CD14-positive monocyte (primary cell): Measurements from ENCODE around the gene CEP250. TPM values are rescaled to one million over a fixed set of nuclear protein-coding genes. Genes with fewer than 3 reads are reported as not detected.

Source experiments
- DNase-seq, 3 donors: peaks; one replicate each; pipeline ENCODE4 v3.0.0-alpha.2; 2011 to 2022
- H2AFZ ChIP-seq: 2 replicates; pipeline ENCODE4 v1.6.0; 2012; ENCODE audit warnings: mild to moderate bottlenecking, low read depth, low read length, inconsistent platforms; ENCODE audit not compliant: insufficient read depth, poor library complexity, severe bottlenecking
- H3K27ac ChIP-seq, 2 donors: 1 replicate in 1 of 2; 2 replicates in 1 of 2; pipeline ENCODE4 v1.5.1; 2012 to 2013; ENCODE audit warnings: low read length in 2 of 2, control low read depth in 1 of 2, inconsistent platforms in 1 of 2, low read depth in 1 of 2, mild to moderate bottlenecking in 1 of 2
- H3K27me3 ChIP-seq, 2 donors: one replicate each; pipeline versions ENCODE4 v1.6.0 to v1.6.1; 2011 to 2013; ENCODE audit warnings: low read length in 2 of 2; ENCODE audit not compliant: control insufficient read depth in 2 of 2, insufficient read depth in 2 of 2
- H3K36me3 ChIP-seq, 2 donors: replicated peaks in 1 of 2; 1 replicate in 1 of 2; 2 replicates in 1 of 2; pipeline versions ENCODE4 v1.5.1 to v1.6.1; 2012 to 2013; ENCODE audit warnings: low read length in 2 of 2, control low read depth in 1 of 2, inconsistent platforms in 1 of 2, mild to moderate bottlenecking in 1 of 2; ENCODE audit not compliant: insufficient read depth in 2 of 2, control insufficient read depth in 1 of 2
- H3K4me1 ChIP-seq, 2 donors: 1 replicate in 1 of 2; 2 replicates in 1 of 2; pipeline versions ENCODE4 v1.5.1 to v1.6.1; 2012 to 2013; ENCODE audit warnings: low read length in 2 of 2, control low read depth in 1 of 2, inconsistent platforms in 1 of 2, mild to moderate bottlenecking in 1 of 2, moderate library complexity in 1 of 2; ENCODE audit not compliant: insufficient read depth in 2 of 2, control insufficient read depth in 1 of 2
- H3K4me2 ChIP-seq: replicated peaks from 2 replicates; pipeline ENCODE3; 2012; ENCODE audit warnings: low read length, moderate library complexity, mild to moderate bottlenecking; ENCODE audit not compliant: poor library complexity, severe bottlenecking; ENCODE audit errors: extremely low read depth
- H3K4me3 ChIP-seq, 3 experiments: fragments of 200-600 bp in 1 of 3; sonication (generic) in 1 of 3; replicated peaks in 1 of 3; 1 replicate in 2 of 3; 2 replicates in 1 of 3; pipeline ENCODE4 v1.5.1; 2011 to 2013; ENCODE audit warnings: low read length in 3 of 3, mild to moderate bottlenecking in 3 of 3, control low read depth in 2 of 3, low read depth in 2 of 3, inconsistent platforms in 1 of 3, moderate library complexity in 1 of 3
- H3K79me2 ChIP-seq: 2 replicates; pipeline ENCODE4 v1.6.0; 2012; ENCODE audit warnings: mild to moderate bottlenecking, control low read depth, inconsistent platforms, low read length, moderate library complexity; ENCODE audit not compliant: insufficient read depth
- H3K9ac ChIP-seq: 2 replicates; pipeline ENCODE4 v1.6.0; 2017; ENCODE audit warnings: low read length, mild to moderate bottlenecking; ENCODE audit not compliant: insufficient read depth, poor library complexity, severe bottlenecking
- H3K9me3 ChIP-seq, 2 donors: replicated peaks in 1 of 2; 1 replicate in 1 of 2; 2 replicates in 1 of 2; pipeline versions ENCODE4 v1.5.1 to v1.6.1; 2012 to 2013; ENCODE audit warnings: low read length in 2 of 2, control low read depth in 1 of 2; ENCODE audit not compliant: control insufficient read depth in 1 of 2, insufficient read depth in 1 of 2
- H4K20me1 ChIP-seq: 2 replicates; pipeline ENCODE4 v1.6.0; 2012; ENCODE audit warnings: mild to moderate bottlenecking, low read length, control low read depth, moderate library complexity; ENCODE audit not compliant: insufficient read depth
- H3K27ac Mint-ChIP-seq, 7 donors: one replicate each; pipeline ENCODE4 v1.8.0; 2020; ENCODE audit warnings: mild to moderate bottlenecking in 7 of 7, mixed read lengths in 7 of 7, moderate library complexity in 6 of 7, inconsistent platforms in 2 of 7
- H3K27me3 Mint-ChIP-seq, 3 donors: one replicate each; pipeline ENCODE4 v1.8.0; 2021 to 2022; ENCODE audit warnings: low read depth in 3 of 3, mild to moderate bottlenecking in 3 of 3, mixed read lengths in 3 of 3, moderate library complexity in 3 of 3, inconsistent platforms in 1 of 3
- H3K36me3 Mint-ChIP-seq, 2 donors: one replicate each; pipeline ENCODE4 v1.8.0; 2020; ENCODE audit warnings: mixed read lengths in 2 of 2, inconsistent platforms in 1 of 2, mild to moderate bottlenecking in 1 of 2
- H3K4me1 Mint-ChIP-seq: one replicate; pipeline ENCODE4 v1.8.0; 2020; ENCODE audit warnings: mild to moderate bottlenecking, mixed read lengths
- H3K4me3 Mint-ChIP-seq, 2 donors: one replicate each; pipeline ENCODE4 v1.8.0; 2020; ENCODE audit warnings: mild to moderate bottlenecking in 2 of 2, mixed read lengths in 2 of 2, moderate library complexity in 1 of 2
- H3K9me3 Mint-ChIP-seq, 7 donors: one replicate each; pipeline ENCODE4 v1.8.0; 2020 to 2022; ENCODE audit warnings: mixed read lengths in 7 of 7, mild to moderate bottlenecking in 6 of 7, moderate library complexity in 6 of 7, inconsistent platforms in 2 of 7
- WGBS: methylation state at CpG from one replicate; pipeline ENCODE4 v1.1.5; 2013; ENCODE audit warnings: missing lambda C conversion rate; ENCODE audit not compliant: insufficient coverage; 5-methylcytosine and 5-hydroxymethylcytosine counted together
- intact Hi-C, 2 donors: fragments of 100-400 bp; cut with micrococcal nuclease; formaldehyde crosslinking; loops; one replicate each; pipeline versions ENCODE4 v1.15.0 to v1.15.1; 2023
- polyA plus RNA-seq, 3 donors: library from polyadenylated mRNA; depleted of rRNA in 1 of 3; unstranded in 2 of 3; stranded (reverse) in 1 of 3; fragments of 300-500 nt in 2 of 3; fragments of >200 nt in 1 of 3; fragmentation: Illumina TruSeq in 2 of 3; gene quantifications; 1 replicate in 2 of 3; 2 replicates in 1 of 3; pipeline ENCODE4 v1.2.3, GENCODE V29; 2012 to 2021
- TF ChIP-seq, protein P1 (sequence below): fragments of 200-600 bp; IDR thresholded peaks from one replicate; pipeline ENCODE4 v1.8.0; 2022; ENCODE audit warnings: antibody characterized with exemption, mild to moderate bottlenecking

CEP250 gene
- polyA plus RNA-seq, 3 donors, result 0.81 to 5.9 (median 1.2) TPM

- H3K27me3 Mint-ChIP-seq, result peaks cover 0 to 4% (median 2%) of the 10 kb centered on the region in 3 donors
- H3K36me3 Mint-ChIP-seq, result peaks cover 50 to 52% of the 10 kb centered on the region in 2 donors
Measured at GRCh38 chr20:35491823-35492222, 36.4 kb downstream of the CEP250 start.

DNA sequence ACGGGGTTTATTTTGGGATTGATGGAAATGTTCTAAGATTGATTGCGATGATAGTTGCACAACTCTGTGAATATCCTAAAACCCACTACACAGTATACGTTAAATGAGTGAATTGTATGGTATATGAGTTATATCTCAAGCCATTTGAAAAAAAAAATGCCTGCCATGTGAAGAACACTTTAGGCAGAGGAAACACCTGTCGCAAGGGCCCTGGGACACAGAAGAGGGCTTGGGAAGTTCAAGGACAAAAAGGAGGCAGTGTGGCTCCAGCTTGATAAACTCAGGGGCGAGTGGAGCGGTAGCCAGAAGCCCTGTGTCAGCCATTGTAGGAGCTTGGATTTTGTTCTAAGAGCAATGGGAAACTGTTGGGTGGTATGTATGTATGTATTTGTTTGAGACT, 37.0 kb downstream of the CEP250 start:
- no peak overlapping the region for H3K27ac ChIP-seq

More at GRCh38 chr20:35491823-35492222, 36.4 kb downstream of the CEP250 start:
- WGBS, result 100% methylated on average over 1 of the region's 5 CpGs
- Histone ChIP-seq H3K9ac (no peak overlapping the region), H3K4me3 (peak overlapping the region in 1 of 3 experiments; percentile 89), H3K4me1 (peaks cover 26 to 30% of the 10 kb centered on the region in 2 donors), H4K20me1 (no peaks in the 10 kb centered on the region), H2AFZ (no peak overlapping the region), H3K27ac (peak overlapping the region in 1 of 2 donors; percentile 94), H3K79me2 (peaks cover 57% of the 10 kb centered on the region), H3K9me3 (no peaks in the 10 kb centered on the region), H3K27me3 (no peaks in the 10 kb centered on the region), H3K36me3 (peaks cover 32 to 46% of the 10 kb centered on the region in 2 donors), H3K4me2 (no peak overlapping the region)
- Mint-ChIP-seq H3K9me3 (no peaks in the 10 kb centered on the region), H3K4me1 (peaks cover 44% of the 10 kb centered on the region), H3K27ac (peak overlapping the region in 2 of 7 donors; percentile 57 to 99), H3K4me3 (peak overlapping the region in 1 of 2 donors; percentile 97)
- intact Hi-C loops, result no loop called here
- no peak for DNase-seq
- TF ChIP-seq, protein P1, sequence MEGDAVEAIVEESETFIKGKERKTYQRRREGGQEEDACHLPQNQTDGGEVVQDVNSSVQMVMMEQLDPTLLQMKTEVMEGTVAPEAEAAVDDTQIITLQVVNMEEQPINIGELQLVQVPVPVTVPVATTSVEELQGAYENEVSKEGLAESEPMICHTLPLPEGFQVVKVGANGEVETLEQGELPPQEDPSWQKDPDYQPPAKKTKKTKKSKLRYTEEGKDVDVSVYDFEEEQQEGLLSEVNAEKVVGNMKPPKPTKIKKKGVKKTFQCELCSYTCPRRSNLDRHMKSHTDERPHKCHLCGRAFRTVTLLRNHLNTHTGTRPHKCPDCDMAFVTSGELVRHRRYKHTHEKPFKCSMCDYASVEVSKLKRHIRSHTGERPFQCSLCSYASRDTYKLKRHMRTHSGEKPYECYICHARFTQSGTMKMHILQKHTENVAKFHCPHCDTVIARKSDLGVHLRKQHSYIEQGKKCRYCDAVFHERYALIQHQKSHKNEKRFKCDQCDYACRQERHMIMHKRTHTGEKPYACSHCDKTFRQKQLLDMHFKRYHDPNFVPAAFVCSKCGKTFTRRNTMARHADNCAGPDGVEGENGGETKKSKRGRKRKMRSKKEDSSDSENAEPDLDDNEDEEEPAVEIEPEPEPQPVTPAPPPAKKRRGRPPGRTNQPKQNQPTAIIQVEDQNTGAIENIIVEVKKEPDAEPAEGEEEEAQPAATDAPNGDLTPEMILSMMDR, result no peak

More for the DNA sequence above, 37.0 kb downstream of the CEP250 start:
- Histone ChIP-seq H3K9ac (no peak overlapping the region), H3K4me2 (no peak overlapping the region), H3K4me3 (no peak overlapping the region), H3K36me3 (peaks cover 37 to 46% of the 10 kb centered on the region in 2 donors), H2AFZ (no peak overlapping the region), H3K4me1 (peaks cover 26 to 30% of the 10 kb centered on the region in 2 donors), H3K27me3 (no peaks in the 10 kb centered on the region), H3K9me3 (no peaks in the 10 kb centered on the region), H4K20me1 (no peaks in the 10 kb centered on the region), H3K79me2 (peaks cover 51% of the 10 kb centered on the region)
- Mint-ChIP-seq H3K4me1 (peaks cover 43% of the 10 kb centered on the region), H3K27ac (peak overlapping the region in 2 of 7 donors; percentile 15 to 18), H3K4me3 (no peak overlapping the region), H3K36me3 (peaks cover 52 to 53% of the 10 kb centered on the region in 2 donors), H3K9me3 (no peaks in the 10 kb centered on the region), H3K27me3 (peaks cover 0 to 4% (median 2%) of the 10 kb centered on the region in 3 donors)
- intact Hi-C loops, result no loop called here
- DNase-seq, result no peak
- 100% methylated on average over 3 of the region's 6 CpGs for WGBS
- TF ChIP-seq, protein P1, result no peak
